GM19468 (cell line): ENCODE results near the gene TTC7B.
"Not testable (repeated sequence)": the region's sequence is repeated elsewhere in the genome, so short reads cannot be mapped to it uniquely, and the experiment has no call there.

ENCODE experiments used
- ATAC-seq: cut with Tn5 transposase; IDR thresholded peaks from one replicate; pipeline ENCODE4 v1.9.1; 2021; ENCODE audit warnings: mild to moderate bottlenecking, moderate library complexity, moderate number of reproducible peaks; ENCODE audit not compliant: unreplicated experiment; ENCODE audit errors: extremely low read depth

The TTC7B gene

GRCh38 chr14:90836692-90837063, 20.4 kb upstream of the TTC7B start:
- no peak for ATAC-seq

GRCh38 chr14:90831821-90832220, 15.6 kb upstream of the TTC7B start:
- ATAC-seq, result no peak

- no peak for ATAC-seq
These were observed 14.9 kb upstream of the TTC7B start for GRCh38 chr14:90830931-90831701.

GRCh38 chr14:90829677-90830076, 13.4 kb upstream of the TTC7B start:
- ATAC-seq, result no peak

- no peak for ATAC-seq
These were observed 12.6 kb upstream of the TTC7B start for GRCh38 chr14:90828642-90829487.

- ATAC-seq, result peak; percentile 98
These were observed 11.8 kb upstream of the TTC7B start for GRCh38 chr14:90827919-90828610.

- not testable (repeated sequence) for ATAC-seq
These were observed 7.3 kb upstream of the TTC7B start for GRCh38 chr14:90823542-90823941.

GRCh38 chr14:90820958-90821357, 4.7 kb upstream of the TTC7B start:
- ATAC-seq, result no peak

GRCh38 chr14:90819734-90820393, 3.6 kb upstream of the TTC7B start:
- no peak for ATAC-seq

GRCh38 chr14:90818715-90819114, 2.5 kb upstream of the TTC7B start:
- no peak for ATAC-seq

- ATAC-seq, result no peak
These were observed 629 bp upstream of the TTC7B start for GRCh38 chr14:90816681-90817436.

GRCh38 chr14:90815572-90815821, 733 bp downstream of the TTC7B start:
- no peak for ATAC-seq

GRCh38 chr14:90814806-90815571, 1.2 kb downstream of the TTC7B start:
- ATAC-seq, result no peak

- ATAC-seq, result no peak
These were observed 2.8 kb downstream of the TTC7B start for GRCh38 chr14:90813442-90813841.

- no peak for ATAC-seq
These were observed 4.1 kb downstream of the TTC7B start for GRCh38 chr14:90812109-90812508.

- ATAC-seq, result no peak
These were observed 4.6 kb downstream of the TTC7B start for GRCh38 chr14:90811641-90812040.

- no peak for ATAC-seq
These were observed 5.4 kb downstream of the TTC7B start for GRCh38 chr14:90810806-90811205.

- ATAC-seq, result no peak
These were observed 6.5 kb downstream of the TTC7B start for GRCh38 chr14:90809530-90810312.
